Thoracic aorta (tissue), 2 donors: ENCODE results near the gene LRRC27. TPM values are rescaled to one million over a fixed set of nuclear protein-coding genes. Genes with fewer than 3 reads are reported as not detected.

Experiments used
- ATAC-seq: fragments of 150-250 bp; one replicate; pipeline ENCODE4 v1.8.0; 2017; ENCODE audit warnings: low read depth; ENCODE audit not compliant: insufficient number of reproducible peaks, low FRiP score
- DNase-seq: peaks from one replicate; pipeline ENCODE4 v3.0.0-alpha.2; 2020; ENCODE audit warnings: low spot score
- H3K27ac ChIP-seq, 2 donors: fragments of 200-600 bp; sonication (generic); 1 replicate in 1 of 2; 2 replicates in 1 of 2; pipeline ENCODE4 v1.5.1; 2016; ENCODE audit warnings: mild to moderate bottlenecking in 2 of 2, moderate library complexity in 2 of 2
- H3K27me3 ChIP-seq: fragments of 200-600 bp; sonication (generic); replicated peaks from 2 replicates; pipeline ENCODE4 v1.6.0; 2016; ENCODE audit warnings: mild to moderate bottlenecking; ENCODE audit not compliant: insufficient read depth
- H3K36me3 ChIP-seq: fragments of 200-600 bp; sonication (generic); one replicate; pipeline ENCODE4 v1.5.1; 2016
- H3K4me1 ChIP-seq, 2 donors: fragments of 200-600 bp; sonication (generic); 1 replicate in 1 of 2; 2 replicates in 1 of 2; pipeline versions ENCODE4 v1.5.1 to v1.6.0; 2016; ENCODE audit warnings: low read depth in 2 of 2, mild to moderate bottlenecking in 1 of 2; ENCODE audit not compliant: control insufficient read depth in 1 of 2
- H3K4me3 ChIP-seq: fragments of 200-600 bp; sonication (generic); 2 replicates; pipeline ENCODE4 v1.5.1; 2016; ENCODE audit warnings: mild to moderate bottlenecking
- H3K9me3 ChIP-seq: fragments of 200-600 bp; sonication (generic); 2 replicates; pipeline ENCODE4 v1.5.1; 2016
- total RNA-seq, 2 donors: library from RNA; depleted of rRNA; stranded (reverse); fragments of >200 nt; gene quantifications; one replicate each; pipeline versions ENCODE4 v1.1.0 to v1.2.3, GENCODE V29; 2016
- TF ChIP-seq, protein P1 (sequence below): fragments of 200-600 bp; sonication (generic); IDR thresholded peaks from one replicate; pipeline ENCODE4 v1.5.1; 2019; ENCODE audit warnings: antibody characterized with exemption

The LRRC27 gene
- total RNA-seq, 2 donors from 2014 or later = 3.2 to 8.9 TPM

DNA sequence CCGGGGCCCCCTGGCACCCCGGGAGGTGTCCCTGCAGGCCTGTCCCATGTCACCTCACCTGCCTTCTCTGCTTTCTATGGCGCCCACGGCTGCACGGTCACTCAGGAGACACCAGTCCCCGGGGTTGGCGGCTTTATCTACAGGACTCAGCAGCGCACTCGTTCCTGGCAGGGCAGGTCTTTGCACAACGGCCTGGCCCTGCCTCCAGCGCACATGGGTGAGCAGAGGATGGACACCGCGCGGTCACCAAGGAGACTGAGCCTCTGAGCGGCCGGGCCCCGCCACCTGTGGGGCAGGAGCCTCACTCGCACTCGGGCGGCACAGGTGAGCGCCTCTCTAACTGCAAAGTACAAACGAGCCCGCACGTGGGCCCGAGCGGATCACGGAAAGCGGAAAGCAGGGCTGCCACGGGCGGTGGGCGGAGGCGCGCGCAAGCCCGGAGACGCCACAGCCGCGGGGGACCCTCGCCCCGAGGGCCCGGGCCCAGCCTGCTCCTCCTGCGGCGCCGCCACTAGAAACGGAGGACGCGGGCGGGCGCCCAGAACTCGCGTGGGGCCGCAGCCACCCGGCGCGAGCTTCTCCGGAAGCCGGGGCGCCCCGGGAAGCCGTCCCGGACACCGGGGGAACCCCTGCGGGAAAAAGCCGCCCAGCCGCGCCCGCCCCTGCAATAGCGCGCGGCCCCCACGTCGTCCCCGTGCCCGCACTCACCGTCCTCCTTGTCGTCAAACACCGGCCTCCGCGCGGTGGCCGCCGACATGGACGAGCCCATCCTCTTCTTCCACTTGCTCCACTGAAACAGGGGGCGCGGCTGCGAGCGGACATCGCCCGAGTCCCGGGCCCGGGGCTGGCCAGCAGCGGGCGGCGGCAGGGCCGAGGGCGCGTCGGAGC is 24.9 kb upstream of the LRRC27 start:
- Histone ChIP-seq H3K27me3 (no peaks in the 10 kb centered on the region), H3K4me1 (peaks cover 4 to 17% of the 10 kb centered on the region in 2 donors), H3K9me3 (no peaks in the 10 kb centered on the region), H3K27ac (no peak overlapping the region), H3K4me3 (peak overlapping the region; percentile 92), H3K36me3 (no peaks in the 10 kb centered on the region)
- TF ChIP-seq, protein P1, sequence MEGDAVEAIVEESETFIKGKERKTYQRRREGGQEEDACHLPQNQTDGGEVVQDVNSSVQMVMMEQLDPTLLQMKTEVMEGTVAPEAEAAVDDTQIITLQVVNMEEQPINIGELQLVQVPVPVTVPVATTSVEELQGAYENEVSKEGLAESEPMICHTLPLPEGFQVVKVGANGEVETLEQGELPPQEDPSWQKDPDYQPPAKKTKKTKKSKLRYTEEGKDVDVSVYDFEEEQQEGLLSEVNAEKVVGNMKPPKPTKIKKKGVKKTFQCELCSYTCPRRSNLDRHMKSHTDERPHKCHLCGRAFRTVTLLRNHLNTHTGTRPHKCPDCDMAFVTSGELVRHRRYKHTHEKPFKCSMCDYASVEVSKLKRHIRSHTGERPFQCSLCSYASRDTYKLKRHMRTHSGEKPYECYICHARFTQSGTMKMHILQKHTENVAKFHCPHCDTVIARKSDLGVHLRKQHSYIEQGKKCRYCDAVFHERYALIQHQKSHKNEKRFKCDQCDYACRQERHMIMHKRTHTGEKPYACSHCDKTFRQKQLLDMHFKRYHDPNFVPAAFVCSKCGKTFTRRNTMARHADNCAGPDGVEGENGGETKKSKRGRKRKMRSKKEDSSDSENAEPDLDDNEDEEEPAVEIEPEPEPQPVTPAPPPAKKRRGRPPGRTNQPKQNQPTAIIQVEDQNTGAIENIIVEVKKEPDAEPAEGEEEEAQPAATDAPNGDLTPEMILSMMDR = no peak
- no peak for DNase-seq
- no peak for ATAC-seq

DNA sequence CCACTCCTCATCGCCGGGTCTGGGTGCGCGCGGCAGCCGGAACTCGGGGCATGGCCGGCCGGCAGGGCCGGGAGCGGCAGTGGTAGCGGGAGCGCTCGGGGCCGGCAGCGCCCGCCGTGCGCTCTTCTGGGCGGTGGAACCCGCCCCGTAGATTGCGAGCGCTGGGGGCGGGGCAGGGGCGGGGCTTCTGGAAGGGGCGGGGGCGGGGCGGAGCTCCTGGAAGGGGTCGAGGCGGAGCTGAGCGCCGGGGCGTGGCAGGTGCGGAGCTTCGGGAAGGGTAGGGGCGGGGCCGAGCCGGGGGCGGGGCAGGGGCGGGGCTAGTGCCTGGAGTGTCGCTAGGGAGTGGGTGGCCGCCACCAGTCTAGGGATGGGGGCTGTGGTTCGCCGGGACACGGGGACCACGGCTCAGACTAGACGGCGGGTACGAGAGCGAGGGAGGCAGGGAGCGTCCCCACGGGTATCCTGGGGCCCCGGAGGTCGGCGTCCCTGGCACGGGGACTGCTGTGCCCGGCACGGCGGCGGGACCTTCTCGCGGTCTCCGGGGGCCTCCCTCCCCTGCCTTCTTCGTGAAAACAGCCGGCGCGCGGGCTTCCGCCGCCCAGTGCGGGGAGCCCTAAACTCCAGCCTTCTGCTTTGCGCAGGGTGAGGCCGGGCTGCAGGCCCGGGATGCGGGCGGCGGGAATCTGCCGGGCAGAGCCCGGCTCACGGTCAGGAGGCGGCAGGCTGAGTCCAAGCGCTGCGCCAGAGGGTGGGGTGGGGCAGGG is 24.0 kb upstream of the LRRC27 start, which contains the start of gene STK32C:
STK32C (minus strand) TSS at position 128 of the 764 bp plus-strand sequence; CDS start at position 11, 117 bp downstream.
- H3K36me3 ChIP-seq = no peaks in the 10 kb centered on the region
- no peaks in the 10 kb centered on the region for H3K27me3 ChIP-seq
- DNase-seq (peak; percentile 56), ATAC-seq (peak; percentile 92)
- peak within 1 kb of the TSS; percentile 92 for H3K4me3 ChIP-seq
- peak within 1 kb of the TSS; percentile 61 to 63 for H3K27ac ChIP-seq
- H3K9me3 ChIP-seq = no peaks in the 10 kb centered on the region
- peaks cover 4 to 17% of the 10 kb centered on the region in 2 donors for H3K4me1 ChIP-seq
- TF ChIP-seq, protein P1 = no peak

DNA sequence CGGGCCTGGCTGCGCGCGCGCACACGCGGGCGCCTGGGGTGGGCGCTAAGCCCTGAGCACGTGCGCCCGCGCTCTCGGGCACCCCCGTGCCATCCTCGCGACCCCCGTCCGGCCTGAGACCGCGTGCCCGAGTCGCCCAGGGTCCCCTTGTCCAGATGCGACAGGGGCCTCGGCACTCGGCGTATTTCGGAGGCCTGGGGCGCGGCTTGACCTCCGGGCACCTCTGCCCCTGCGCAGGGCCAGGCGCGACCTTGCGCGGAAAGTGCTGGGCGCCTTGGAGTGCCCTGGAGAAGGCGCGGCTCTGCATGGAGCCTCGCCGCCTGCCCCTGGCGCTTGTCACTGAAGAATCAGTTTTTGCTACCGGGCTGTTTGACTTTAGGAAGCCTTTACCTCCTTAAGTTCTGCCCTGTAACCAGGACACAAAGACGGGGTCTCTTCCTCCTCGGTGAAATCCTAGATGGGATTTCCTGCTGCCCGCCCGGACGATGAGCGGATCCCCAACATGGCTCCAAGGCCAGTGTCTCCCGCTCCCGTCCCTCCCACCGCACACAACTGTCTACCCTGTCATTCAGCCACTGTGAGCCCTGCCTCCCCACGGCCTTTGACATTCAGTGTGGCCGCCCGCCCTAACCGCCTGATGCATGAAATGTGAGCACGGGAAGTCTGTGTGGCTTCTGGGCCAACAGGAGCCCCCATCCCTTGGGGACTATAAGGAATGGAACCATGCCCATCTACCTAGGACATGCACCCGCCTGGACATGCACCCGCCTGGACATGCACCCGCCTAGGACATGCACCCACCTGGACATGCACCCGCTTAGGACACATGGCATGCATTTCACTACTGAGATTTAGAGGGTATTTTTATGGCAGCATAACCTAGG is 23.2 kb upstream of the LRRC27 start:
- TF ChIP-seq, protein P1 = no peak
- no peaks in the 10 kb centered on the region for H3K9me3 ChIP-seq
- H3K4me3 ChIP-seq = peak overlapping the region; percentile 92
- H3K36me3 ChIP-seq = no peaks in the 10 kb centered on the region
- peaks cover 4 to 17% of the 10 kb centered on the region in 2 donors for H3K4me1 ChIP-seq
- ATAC-seq (no peak), DNase-seq (no peak)
- no peaks in the 10 kb centered on the region for H3K27me3 ChIP-seq
- peak overlapping the region in 1 of 2 donors; percentile 63 for H3K27ac ChIP-seq

DNA sequence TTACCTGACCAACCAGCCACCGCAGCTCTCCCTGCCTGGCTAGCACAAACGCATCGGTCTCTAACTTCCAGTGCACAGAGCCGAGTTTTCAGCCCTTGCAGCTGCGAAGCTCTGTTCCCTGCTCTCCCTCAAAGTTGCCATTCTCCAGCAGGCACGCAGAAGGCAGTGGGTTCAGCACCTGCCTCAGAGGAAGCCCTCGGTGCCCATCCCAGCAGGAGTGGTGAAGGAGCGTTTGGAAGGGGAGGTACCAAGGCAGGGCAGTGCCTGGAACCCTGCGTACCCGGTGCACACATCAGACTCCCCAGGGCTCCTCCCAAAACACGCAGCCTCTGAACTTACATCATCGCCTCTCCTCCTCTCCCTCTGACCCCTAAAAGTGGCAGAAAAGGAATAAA is 22.5 kb upstream of the LRRC27 start:
- DNase-seq = no peak

More for the DNA sequence above, 22.5 kb upstream of the LRRC27 start:
- Histone ChIP-seq H3K27ac (no peak overlapping the region), H3K9me3 (no peaks in the 10 kb centered on the region), H3K4me1 (peaks cover 4 to 17% of the 10 kb centered on the region in 2 donors), H3K36me3 (no peaks in the 10 kb centered on the region), H3K4me3 (no peak overlapping the region), H3K27me3 (no peaks in the 10 kb centered on the region)
- no peak for ATAC-seq
- TF ChIP-seq, protein P1 = no peak
